HUES6 (cell line): ENCODE measurements around the gene TAF5.
"Not testable (repeated sequence)": the region's sequence is repeated elsewhere in the genome, so short reads cannot be mapped to it uniquely, and the experiment has no call there.

ENCODE experiments used
- H3K27ac ChIP-seq: 2 replicates; pipeline ENCODE4 v1.7.0; 2013; ENCODE audit warnings: low read depth, mild to moderate bottlenecking, low read length, inconsistent platforms
- H3K27me3 ChIP-seq: 2 replicates; pipeline ENCODE4 v1.6.1; 2013; ENCODE audit warnings: low read length; ENCODE audit not compliant: control insufficient read depth, insufficient read depth
- H3K36me3 ChIP-seq: 2 replicates; pipeline ENCODE4 v1.6.1; 2013; ENCODE audit warnings: low read length; ENCODE audit not compliant: control insufficient read depth, insufficient read depth
- H3K4me1 ChIP-seq: 2 replicates; pipeline ENCODE4 v1.6.1; 2013; ENCODE audit warnings: low read length; ENCODE audit not compliant: control insufficient read depth, insufficient read depth
- H3K4me3 ChIP-seq: 2 replicates; pipeline ENCODE4 v1.5.1; 2013; ENCODE audit warnings: low read depth, low read length
- H3K9ac ChIP-seq: one replicate; pipeline ENCODE4 v1.6.1; 2013; ENCODE audit warnings: mild to moderate bottlenecking, low read length
- H3K9me3 ChIP-seq: 2 replicates; pipeline ENCODE4 v1.6.1; 2013; ENCODE audit warnings: low read depth, low read length; ENCODE audit not compliant: control insufficient read depth, insufficient read depth

Gene TAF5

GRCh38 chr10:103413564-103413963 lies 45.8 kb downstream of the TAF5 start:
- no peak overlapping the region for H3K4me3 ChIP-seq
- no peaks in the 10 kb centered on the region for H3K4me1 ChIP-seq
- no peak overlapping the region for H3K9ac ChIP-seq
- H3K36me3 ChIP-seq = peaks cover 99% of the 10 kb centered on the region
- H3K27ac ChIP-seq = no peak overlapping the region
- no peaks in the 10 kb centered on the region for H3K9me3 ChIP-seq
- no peaks in the 10 kb centered on the region for H3K27me3 ChIP-seq

DNA sequence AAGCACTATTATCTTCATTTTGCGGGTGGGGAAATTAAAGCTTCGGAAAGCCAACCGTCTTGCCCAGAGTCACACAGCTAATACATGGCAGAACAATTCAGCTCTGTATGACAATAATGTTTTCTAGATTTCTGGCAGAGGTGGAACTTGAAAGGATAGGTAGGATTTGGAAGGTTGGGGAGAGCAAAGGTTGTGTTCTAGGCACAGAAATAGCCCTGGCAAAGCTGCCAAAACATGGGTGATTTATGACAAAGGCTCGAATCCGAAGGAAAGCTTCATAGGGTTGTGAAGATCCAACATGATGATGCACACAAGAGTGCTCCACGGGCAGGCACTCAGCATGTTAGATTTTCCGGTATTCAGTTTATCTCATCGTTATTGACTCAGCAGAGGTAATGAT lies 47.8 kb downstream of the TAF5 start:
- Histone ChIP-seq H3K4me3 (no peak overlapping the region), H3K9ac (no peak overlapping the region), H3K27ac (no peak overlapping the region), H3K9me3 (no peaks in the 10 kb centered on the region), H3K4me1 (no peaks in the 10 kb centered on the region), H3K36me3 (peaks cover 99% of the 10 kb centered on the region), H3K27me3 (no peaks in the 10 kb centered on the region)

- Histone ChIP-seq H3K27me3 (no peaks in the 10 kb centered on the region), H3K9ac (no peak overlapping the region), H3K9me3 (no peaks in the 10 kb centered on the region), H3K27ac (no peak overlapping the region), H3K4me3 (no peak overlapping the region), H3K4me1 (no peaks in the 10 kb centered on the region), H3K36me3 (peaks cover 98% of the 10 kb centered on the region)
These were observed 48.8 kb downstream of the TAF5 start for GRCh38 chr10:103416436-103417147.

GRCh38 chr10:103417148-103417469 lies 49.3 kb downstream of the TAF5 start:
- H3K36me3 ChIP-seq = peaks cover 95% of the 10 kb centered on the region
- H3K4me3 ChIP-seq, H3K27ac ChIP-seq, H3K4me1 ChIP-seq, H3K9me3 ChIP-seq, H3K9ac ChIP-seq, H3K27me3 ChIP-seq: not testable (repeated sequence)

- Histone ChIP-seq H3K4me1 (no peaks in the 10 kb centered on the region), H3K9me3 (no peaks in the 10 kb centered on the region), H3K4me3 (no peak overlapping the region), H3K9ac (no peak overlapping the region), H3K27ac (no peak overlapping the region), H3K27me3 (no peaks in the 10 kb centered on the region), H3K36me3 (peaks cover 95% of the 10 kb centered on the region)
These were observed 49.8 kb downstream of the TAF5 start for GRCh38 chr10:103417601-103418000.

DNA sequence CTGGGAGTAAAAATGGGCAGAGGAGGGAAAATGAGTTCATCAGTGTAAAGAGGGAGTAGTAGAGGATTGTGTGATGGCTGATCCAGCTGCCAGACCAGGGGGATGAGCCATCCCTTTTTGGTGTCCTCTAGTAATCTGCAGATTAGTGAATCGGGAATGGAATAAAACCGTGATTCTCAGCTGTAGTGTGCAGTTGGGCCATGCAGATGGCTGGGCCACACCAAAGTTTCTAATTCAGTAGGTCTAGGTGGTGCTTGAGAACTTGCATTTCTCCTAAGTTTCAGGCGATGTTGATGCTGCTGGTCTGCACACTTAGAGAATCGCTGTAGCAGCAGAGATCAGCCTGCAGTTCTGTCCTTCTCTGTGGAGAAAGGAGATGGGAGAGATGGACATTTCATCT lies 51.3 kb downstream of the TAF5 start:
- H3K27me3 ChIP-seq = no peaks in the 10 kb centered on the region
- no peak overlapping the region for H3K27ac ChIP-seq
- H3K36me3 ChIP-seq = peaks cover 95% of the 10 kb centered on the region
- no peak overlapping the region for H3K9ac ChIP-seq
- no peak overlapping the region for H3K4me3 ChIP-seq
- no peaks in the 10 kb centered on the region for H3K4me1 ChIP-seq
- no peaks in the 10 kb centered on the region for H3K9me3 ChIP-seq

- Histone ChIP-seq H3K4me1 (no peaks in the 10 kb centered on the region), H3K4me3 (no peak overlapping the region), H3K9ac (no peak overlapping the region), H3K36me3 (peaks cover 93% of the 10 kb centered on the region), H3K27me3 (no peaks in the 10 kb centered on the region), H3K27ac (no peak overlapping the region), H3K9me3 (no peaks in the 10 kb centered on the region)
These were observed 56.0 kb downstream of the TAF5 start for GRCh38 chr10:103423748-103424147.

DNA sequence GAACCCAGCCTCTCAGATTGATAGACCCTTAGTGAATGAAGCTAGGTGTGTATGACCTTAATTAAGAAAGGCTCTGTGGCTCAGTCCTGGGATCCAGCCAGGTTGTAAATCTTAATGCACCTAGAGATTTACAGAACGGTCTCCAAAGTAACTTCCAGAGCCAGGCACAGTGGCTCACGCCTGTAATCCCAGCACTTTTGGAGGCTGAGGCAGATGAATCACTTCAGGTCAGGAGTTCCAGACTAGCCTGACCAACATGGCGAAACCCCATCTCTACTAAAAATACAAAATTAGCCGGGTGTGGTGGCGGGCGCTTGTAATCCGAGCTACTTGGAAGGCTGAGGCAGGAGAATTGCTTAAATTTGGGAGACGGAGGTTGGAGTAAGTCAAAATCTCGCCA lies 60.1 kb downstream of the TAF5 start:
- Histone ChIP-seq H3K27me3 (no peaks in the 10 kb centered on the region), H3K9ac (no peak overlapping the region), H3K4me3 (no peak overlapping the region), H3K4me1 (no peaks in the 10 kb centered on the region), H3K27ac (no peak overlapping the region), H3K36me3 (peaks cover 94% of the 10 kb centered on the region), H3K9me3 (no peaks in the 10 kb centered on the region)

GRCh38 chr10:103428989-103429643 lies 61.3 kb downstream of the TAF5 start:
- H3K4me3 ChIP-seq = no peak overlapping the region
- H3K27ac ChIP-seq = no peak overlapping the region
- peaks cover 93% of the 10 kb centered on the region for H3K36me3 ChIP-seq

DNA sequence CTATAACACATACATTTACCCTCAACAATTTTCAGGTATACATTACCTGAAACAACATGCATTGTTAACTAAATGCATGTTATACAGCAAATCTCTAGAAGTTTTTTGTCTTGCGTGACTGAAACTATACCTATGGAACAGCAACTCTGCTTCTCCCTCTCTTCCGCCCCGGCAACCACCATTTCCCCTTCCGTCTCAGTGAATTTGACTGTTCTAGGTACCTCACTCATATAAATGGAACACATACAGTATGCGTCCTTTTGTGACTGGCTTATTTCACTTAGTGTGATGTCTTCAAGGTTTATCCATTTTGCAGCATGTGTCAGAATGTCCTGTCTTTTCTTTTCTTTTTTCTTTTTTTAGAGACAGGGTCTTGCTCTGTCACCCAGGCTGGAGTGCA lies 61.9 kb downstream of the TAF5 start:
- Histone ChIP-seq H3K9me3 (no peaks in the 10 kb centered on the region), H3K36me3 (peaks cover 93% of the 10 kb centered on the region)

More at GRCh38 chr10:103428989-103429643, 61.3 kb downstream of the TAF5 start:
- no peaks in the 10 kb centered on the region for H3K9me3 ChIP-seq
- H3K4me1 ChIP-seq = no peaks in the 10 kb centered on the region
- H3K9ac ChIP-seq = no peak overlapping the region
- no peaks in the 10 kb centered on the region for H3K27me3 ChIP-seq

DNA sequence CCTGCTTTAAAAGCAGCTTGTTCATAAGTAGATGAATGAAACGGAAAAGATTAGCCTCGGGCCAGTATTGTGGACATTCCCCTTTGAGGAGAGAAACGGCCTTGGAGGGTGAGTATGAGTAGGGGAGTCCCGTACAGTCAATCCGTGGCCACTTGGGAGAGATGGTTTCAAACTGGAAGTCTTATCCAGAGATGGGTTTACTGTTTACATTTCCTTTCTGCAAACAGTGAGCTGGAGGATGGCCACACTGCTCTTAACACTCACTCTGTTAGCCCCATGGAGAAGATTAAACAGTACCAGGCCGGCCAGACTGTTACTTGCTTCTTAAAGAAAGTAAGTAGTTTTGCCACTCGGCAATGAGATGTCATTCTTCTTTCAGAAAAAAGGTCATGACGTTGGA lies 64.1 kb downstream of the TAF5 start:
- H3K27ac ChIP-seq = no peak overlapping the region
- H3K36me3 ChIP-seq = peaks cover 92% of the 10 kb centered on the region
- H3K9ac ChIP-seq = no peak overlapping the region
- no peak overlapping the region for H3K4me3 ChIP-seq
- H3K9me3 ChIP-seq = no peaks in the 10 kb centered on the region
- H3K4me1 ChIP-seq = no peaks in the 10 kb centered on the region
- no peaks in the 10 kb centered on the region for H3K27me3 ChIP-seq

More for the DNA sequence above, 61.9 kb downstream of the TAF5 start:
- H3K4me1 ChIP-seq = no peaks in the 10 kb centered on the region
- no peaks in the 10 kb centered on the region for H3K27me3 ChIP-seq
- no peak overlapping the region for H3K4me3 ChIP-seq
- no peak overlapping the region for H3K27ac ChIP-seq
- no peak overlapping the region for H3K9ac ChIP-seq
